ENCODE data around the gene ALDH1B1. TPM values are rescaled to one million over a fixed set of nuclear protein-coding genes. Genes with fewer than 3 reads are reported as not detected.

ALDH1B1 gene
- polyA plus RNA-seq, 1 of the 3 experiments (the other 2 are of a cell fraction), result 16.5 TPM

- Histone ChIP-seq H3K9me2 (no peaks in the 10 kb centered on the region), H2AFZ (ENCODE audit: low read depth) (no peak overlapping the region), H3K27me3 (ENCODE audit: insufficient read depth) (no peaks in the 10 kb centered on the region), H3K79me2 (ENCODE audit: insufficient read depth) (peaks cover 9% of the 10 kb centered on the region; the same call in 1 of the 2 replicates), H3F3A (replicated peaks; ENCODE audit: insufficient read depth) (no peaks in the 10 kb centered on the region), H3K27ac (ENCODE audit: low read depth in 2 of 2, low read length in 1 of 2) (no peak overlapping the region), H3K9me3 (no peaks in the 10 kb centered on the region), H3K4me2 (no peak overlapping the region), H3K4me1 (ENCODE audit: control insufficient read depth in 1 of 2, insufficient read depth in 2 of 2, low read depth in 1 of 2, low read length in 1 of 2) (peaks cover 0 to 9% of the 10 kb centered on the region in 2 experiments; a peak in 3 of 4 replicates), H3K36me3 (replicated peaks in 1 of 2; ENCODE audit: control insufficient read depth in 1 of 2, insufficient read depth in 2 of 2, low read length in 1 of 2) (no peaks in the 10 kb centered on the region), H3K4me3 (ENCODE audit: low read depth in 2 of 2, low read length in 1 of 2) (no peak overlapping the region), H3K9ac (no peak overlapping the region), H4K20me1 (ENCODE audit: insufficient read depth) (no peaks in the 10 kb centered on the region)
- DNase-seq, result no peak
- CTCF ChIA-PET, result interaction anchor here (0.5 to 1.7 kb wide), 7 partner anchors 12 to 793 kb away, joined by 3 to 7 read pairs (median 3); no protein-coding TSS in a partner anchor
- no peak for TF ChIP-seq CHD2 (IDR thresholded peaks at IDR 0.05; ENCODE audit: low read length, partially characterized antibody)
- TF ChIP-seq IRF3 (IDR thresholded peaks at IDR 0.05; ENCODE audit: low read depth, low read length), result no peak
- TF ChIP-seq NFIC (IDR thresholded peaks at IDR 0.05; ENCODE audit: borderline replicate concordance), result no peak
- TF ChIP-seq MAX (IDR thresholded peaks at IDR 0.05; ENCODE audit: low read depth), result no peak
- no peak for TF ChIP-seq EP300 (IDR thresholded peaks at IDR 0.05; ENCODE audit: borderline replicate concordance in 1 of 2, low read depth in 1 of 2, low read length in 1 of 2)
- no peak for TF ChIP-seq TAF1 (IDR thresholded peaks at IDR 0.05; ENCODE audit: borderline replicate concordance, low read depth, low read length)
- no peak for TF ChIP-seq EZH2phosphoT487 (IDR thresholded peaks at IDR 0.05; ENCODE audit: borderline replicate concordance, low read depth)
- no peak for TF ChIP-seq GABPA (IDR thresholded peaks at IDR 0.05; ENCODE audit: low read depth)
- TF ChIP-seq PBX3 (IDR thresholded peaks at IDR 0.05), result no peak
- no peak for TF ChIP-seq CTCF (IDR thresholded peaks at IDR 0.05)
- no peak for TF ChIP-seq ELF1 (IDR thresholded peaks at IDR 0.05)
- no peak for TF ChIP-seq MEF2A (IDR thresholded peaks at IDR 0.05; ENCODE audit: borderline replicate concordance, low read depth)
- no peak for TF ChIP-seq RFX5 (IDR thresholded peaks at IDR 0.05; ENCODE audit: low read length)
- no peak for TF ChIP-seq RXRA (IDR thresholded peaks at IDR 0.05; ENCODE audit: borderline replicate concordance, low read depth)
- TF ChIP-seq SMC3 (IDR thresholded peaks at IDR 0.05; ENCODE audit: low read depth, low read length), result no peak
- TF ChIP-seq FOXJ3 (CRISPR knock-in tag; IDR thresholded peaks at IDR 0.05), result no peak
- no peak for TF ChIP-seq MXI1 (IDR thresholded peaks at IDR 0.05; ENCODE audit: low read depth, low read length)
- POLR2A ChIA-PET, result no interaction called here
- WGBS (ENCODE audit: low lambda C conversion rate), result 65% methylated on average over 7 of the region's 7 CpGs
Measured at GRCh38 chr9:38388283-38389223, 3.9 kb upstream of the ALDH1B1 start.
